ENCODE measurements around the gene KIN. TPM values are rescaled to one million over a fixed set of nuclear protein-coding genes. Genes with fewer than 3 reads are reported as not detected.

KIN gene
- polyA plus RNA-seq, 3 donors: 3.0 to 4.6 (median 3.1) TPM

DNA sequence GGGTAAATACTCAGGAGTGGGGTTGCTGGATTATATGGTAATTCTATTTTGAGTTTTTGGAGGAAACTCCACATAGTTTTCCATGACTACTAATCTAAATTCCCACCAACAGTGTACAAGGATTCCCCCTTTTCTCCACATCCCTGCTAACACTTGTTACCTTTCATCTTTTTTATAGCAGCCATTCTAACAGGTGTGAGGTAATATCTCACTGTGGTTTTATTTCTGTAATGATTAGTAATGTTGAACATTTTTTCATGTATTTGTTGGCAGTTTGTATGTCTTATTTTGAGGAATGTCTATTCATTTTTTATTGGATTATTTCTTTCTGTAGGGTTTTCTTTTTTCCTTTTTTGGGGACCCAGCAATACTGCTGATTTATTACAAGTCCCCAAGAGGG lies 45.4 kb upstream of the KIN start:
- peaks cover 7% of the 10 kb centered on the region for H3K4me1 Mint-ChIP-seq
- peaks cover 69% of the 10 kb centered on the region for H3K79me2 ChIP-seq (ENCODE audit: insufficient read depth, low read length)
- TF ChIP-seq, protein P1, sequence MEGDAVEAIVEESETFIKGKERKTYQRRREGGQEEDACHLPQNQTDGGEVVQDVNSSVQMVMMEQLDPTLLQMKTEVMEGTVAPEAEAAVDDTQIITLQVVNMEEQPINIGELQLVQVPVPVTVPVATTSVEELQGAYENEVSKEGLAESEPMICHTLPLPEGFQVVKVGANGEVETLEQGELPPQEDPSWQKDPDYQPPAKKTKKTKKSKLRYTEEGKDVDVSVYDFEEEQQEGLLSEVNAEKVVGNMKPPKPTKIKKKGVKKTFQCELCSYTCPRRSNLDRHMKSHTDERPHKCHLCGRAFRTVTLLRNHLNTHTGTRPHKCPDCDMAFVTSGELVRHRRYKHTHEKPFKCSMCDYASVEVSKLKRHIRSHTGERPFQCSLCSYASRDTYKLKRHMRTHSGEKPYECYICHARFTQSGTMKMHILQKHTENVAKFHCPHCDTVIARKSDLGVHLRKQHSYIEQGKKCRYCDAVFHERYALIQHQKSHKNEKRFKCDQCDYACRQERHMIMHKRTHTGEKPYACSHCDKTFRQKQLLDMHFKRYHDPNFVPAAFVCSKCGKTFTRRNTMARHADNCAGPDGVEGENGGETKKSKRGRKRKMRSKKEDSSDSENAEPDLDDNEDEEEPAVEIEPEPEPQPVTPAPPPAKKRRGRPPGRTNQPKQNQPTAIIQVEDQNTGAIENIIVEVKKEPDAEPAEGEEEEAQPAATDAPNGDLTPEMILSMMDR (IDR thresholded peaks at IDR 0.05): no peak
- H3K9me3 Mint-ChIP-seq: peaks cover 0 to 2% (median 0%) of the 10 kb centered on the region in 7 donors
- H4K20me1 ChIP-seq (ENCODE audit: insufficient read depth, low read length): peaks cover 30% of the 10 kb centered on the region
- H3K27me3 Mint-ChIP-seq (ENCODE audit: low read depth in 3 of 3): no peaks in the 10 kb centered on the region
- H3K4me1 ChIP-seq (ENCODE audit: control insufficient read depth in 1 of 2, insufficient read depth in 2 of 2, low read length in 2 of 2): no peaks in the 10 kb centered on the region
- no peak overlapping the region for H3K4me3 ChIP-seq (replicated peaks in 1 of 3; ENCODE audit: low read depth in 2 of 3, low read length in 3 of 3)
- H3K4me3 Mint-ChIP-seq: no peak overlapping the region
- no peak overlapping the region for H3K27ac ChIP-seq (ENCODE audit: low read depth in 1 of 2, low read length in 2 of 2)
- peaks cover 8 to 31% of the 10 kb centered on the region in 2 donors for H3K36me3 ChIP-seq (replicated peaks in 1 of 2; ENCODE audit: control insufficient read depth in 1 of 2, insufficient read depth in 2 of 2, low read length in 2 of 2)
- intact Hi-C loops (cut with micrococcal nuclease): no loop called here
- peaks cover 41 to 51% of the 10 kb centered on the region in 2 donors for H3K36me3 Mint-ChIP-seq
- H3K9me3 ChIP-seq (replicated peaks in 1 of 2; ENCODE audit: control insufficient read depth in 1 of 2, insufficient read depth in 1 of 2, low read length in 2 of 2): no peaks in the 10 kb centered on the region
- no peak overlapping the region for H2AFZ ChIP-seq (ENCODE audit: insufficient read depth, low read depth, low read length, poor library complexity, severe bottlenecking)
- H3K27ac Mint-ChIP-seq: no peak overlapping the region
- DNase-seq: no peak
- H3K9ac ChIP-seq (ENCODE audit: insufficient read depth, low read length, poor library complexity, severe bottlenecking): no peak overlapping the region
- no peaks in the 10 kb centered on the region for H3K27me3 ChIP-seq (ENCODE audit: control insufficient read depth in 2 of 2, insufficient read depth in 2 of 2, low read length in 2 of 2)
- H3K4me2 ChIP-seq (replicated peaks; ENCODE audit: extremely low read depth, low read length, poor library complexity, severe bottlenecking): no peak overlapping the region

DNA sequence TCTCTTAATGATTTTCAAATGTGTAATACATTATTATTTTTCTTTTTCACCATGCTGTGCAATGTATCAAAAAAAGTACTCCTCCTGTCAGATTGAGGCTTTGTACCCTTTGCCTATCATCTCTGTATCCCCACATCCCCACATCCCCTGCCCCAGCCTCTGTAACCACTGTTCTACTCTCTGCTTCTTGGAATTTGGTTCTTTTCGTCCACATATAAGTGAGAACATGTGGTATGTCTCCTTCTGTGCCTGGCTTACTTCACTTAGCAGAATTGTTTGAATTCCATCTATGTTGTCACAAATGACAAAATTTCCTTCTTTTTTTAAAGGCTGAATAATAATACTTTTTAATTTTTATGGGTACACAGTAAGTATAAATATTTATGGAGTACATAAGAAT lies 44.3 kb upstream of the KIN start:
- peaks cover 75% of the 10 kb centered on the region for H3K79me2 ChIP-seq (ENCODE audit: insufficient read depth, low read length)
- Mint-ChIP-seq H3K27me3 (ENCODE audit: low read depth in 3 of 3) (no peaks in the 10 kb centered on the region), H3K36me3 (peaks cover 52 to 55% of the 10 kb centered on the region in 2 donors), H3K9me3 (peaks cover 0 to 2% (median 0%) of the 10 kb centered on the region in 7 donors), H3K4me3 (no peak overlapping the region), H3K27ac (no peak overlapping the region), H3K4me1 (peaks cover 8% of the 10 kb centered on the region)
- no peaks in the 10 kb centered on the region for H3K4me1 ChIP-seq (ENCODE audit: control insufficient read depth in 1 of 2, insufficient read depth in 2 of 2, low read length in 2 of 2)
- intact Hi-C loops (cut with micrococcal nuclease): no loop called here
- peaks cover 14 to 40% of the 10 kb centered on the region in 2 donors for H3K36me3 ChIP-seq (replicated peaks in 1 of 2; ENCODE audit: control insufficient read depth in 1 of 2, insufficient read depth in 2 of 2, low read length in 2 of 2)
- H3K4me2 ChIP-seq (replicated peaks; ENCODE audit: extremely low read depth, low read length, poor library complexity, severe bottlenecking): no peak overlapping the region
- no CpG with 5 or more reads among the region's 1 CpG for WGBS (ENCODE audit: insufficient coverage)
- no peak overlapping the region for H2AFZ ChIP-seq (ENCODE audit: insufficient read depth, low read depth, low read length, poor library complexity, severe bottlenecking)
- H3K27me3 ChIP-seq (ENCODE audit: control insufficient read depth in 2 of 2, insufficient read depth in 2 of 2, low read length in 2 of 2): no peaks in the 10 kb centered on the region
- TF ChIP-seq, protein P1 (IDR thresholded peaks at IDR 0.05): no peak
- peaks cover 27% of the 10 kb centered on the region for H4K20me1 ChIP-seq (ENCODE audit: insufficient read depth, low read length)
- no peaks in the 10 kb centered on the region for H3K9me3 ChIP-seq (replicated peaks in 1 of 2; ENCODE audit: control insufficient read depth in 1 of 2, insufficient read depth in 1 of 2, low read length in 2 of 2)
- no peak overlapping the region for H3K9ac ChIP-seq (ENCODE audit: insufficient read depth, low read length, poor library complexity, severe bottlenecking)
- no peak overlapping the region for H3K27ac ChIP-seq (ENCODE audit: low read depth in 1 of 2, low read length in 2 of 2)
- H3K4me3 ChIP-seq (replicated peaks in 1 of 3; ENCODE audit: low read depth in 2 of 3, low read length in 3 of 3): no peak overlapping the region
- DNase-seq: no peak

All from CD14-positive monocyte (primary cell).